K562 (cell line): ENCODE measurements around the gene TNIP1. TPM values are rescaled to one million over a fixed set of nuclear protein-coding genes. Genes with fewer than 3 reads are reported as not detected.

Experiments
- C11orf30 ChIP-seq: fragments of 450-650 bp; IDR thresholded peaks from 2 replicates; pipeline ENCODE4 v1.6.1; 2016; ENCODE audit warnings: low read depth, mild to moderate bottlenecking
- CEBPB ChIP-seq: fragments of 450-650 bp; IDR thresholded peaks from 2 replicates; pipeline ENCODE4 v1.6.1; 2016; ENCODE audit warnings: missing genetic modification characterization, missing compliant biosample characterization
- CEBPZ ChIP-seq: fragments of 150-350 bp; IDR thresholded peaks from 2 replicates; pipeline ENCODE4 v1.6.1; 2014; ENCODE audit warnings: low read depth, mild to moderate bottlenecking, low read length, borderline replicate concordance
- GATA2 ChIP-seq: sonication (generic); formaldehyde crosslinking; IDR thresholded peaks from 2 replicates; pipeline ENCODE4 v1.4.0; 2020; ENCODE audit warnings: mild to moderate bottlenecking, missing genetic modification reagents
- KLF10 ChIP-seq: fragments of 250-450 bp; sonication (Bioruptor Pico); IDR thresholded peaks from 2 replicates; pipeline ENCODE4 v1.6.1; 2021; ENCODE audit warnings: matching md5 sums
- MAZ ChIP-seq, 2 experiments: fragments of 450-650 bp in 1 of 2; sonication (generic) in 1 of 2; formaldehyde crosslinking; IDR thresholded peaks in 1 of 2; conservative IDR thresholded peaks in 1 of 2; 2 replicates each; pipeline versions ENCODE4 v1.4.0 to v1.5.0; 2020; ENCODE audit warnings: mild to moderate bottlenecking in 1 of 2, missing genetic modification reagents in 1 of 2
- NFIX ChIP-seq: fragments of 250-450 bp; sonication (Bioruptor Pico); IDR thresholded peaks from 2 replicates; pipeline ENCODE4 v1.4.0; 2020; ENCODE audit warnings: low read depth, mild to moderate bottlenecking, moderate library complexity
- PTBP1 ChIP-seq: fragments of 200-400 bp; formaldehyde crosslinking; IDR thresholded peaks from 2 replicates; pipeline ENCODE4 v1.6.1; 2017; ENCODE audit warnings: low read depth, low read length
- RAD21 ChIP-seq, 2 experiments: fragments of 250-450 bp in 1 of 2; fragments of 450-650 bp in 1 of 2; sonication (Bioruptor Pico) in 1 of 2; formaldehyde crosslinking in 1 of 2; IDR thresholded peaks in 1 of 2; conservative IDR thresholded peaks in 1 of 2; 2 replicates each; pipeline versions ENCODE4 v1.4.0 to v1.8.0; 2020 to 2022; ENCODE audit warnings: mild to moderate bottlenecking in 2 of 2, moderate library complexity in 1 of 2
- RBM15 ChIP-seq: fragments of 200-400 bp; formaldehyde crosslinking; IDR thresholded peaks from 2 replicates; pipeline ENCODE4 v1.6.1; 2018; ENCODE audit warnings: mild to moderate bottlenecking, low read length, moderate library complexity; ENCODE audit not compliant: insufficient read depth
- TCF3 ChIP-seq: sonication (generic); formaldehyde crosslinking; IDR thresholded peaks from 2 replicates; pipeline ENCODE4 v1.4.0; 2020; ENCODE audit warnings: mild to moderate bottlenecking, missing genetic modification reagents
- THRA ChIP-seq: fragments of 450-650 bp; IDR thresholded peaks from 2 replicates; pipeline ENCODE4 v1.6.1; 2017; ENCODE audit warnings: mild to moderate bottlenecking, moderate library complexity
- TRIM24 ChIP-seq, 2 experiments: fragments of 450-650 bp; IDR thresholded peaks; 2 replicates each; pipeline ENCODE4 v1.6.1; 2016
- TSC22D4 ChIP-seq: fragments of 450-650 bp; IDR thresholded peaks from 2 replicates; pipeline ENCODE4 v1.6.1; 2016; ENCODE audit warnings: missing genetic modification characterization, missing biosample characterization, control low read depth
- ZNF395 ChIP-seq: fragments of 200-800 bp; sonication (Bioruptor generic); IDR thresholded peaks from 2 replicates; pipeline ENCODE4 v1.6.1; 2017; ENCODE audit warnings: missing genetic modification characterization, missing compliant biosample characterization
- polyA plus RNA-seq, 8 experiments: library from polyadenylated mRNA; depleted of rRNA in 4 of 8; stranded (reverse) in 5 of 8; unstranded in 3 of 8; fragments of >200 nt; fragmentation: Nextera tagmentation in 2 of 8; fragmentation: Illumina TruSeq in 1 of 8; extraction: Ambion mirVana in 2 of 8; extraction: Trizol in 1 of 8; gene quantifications; 2 replicates each; pipeline versions ENCODE4 v1.2.1 to v1.2.3, GENCODE V29; 2011 to 2014; ENCODE audit warnings: inconsistent platforms in 1 of 8, missing spikeins in 1 of 8
- total RNA-seq, 7 experiments: library from RNA; depleted of rRNA in 6 of 7; stranded (reverse); fragments of >200 nt in 6 of 7; fragmentation: Illumina TruSeq in 2 of 7; extraction: Trizol in 2 of 7; gene quantifications; 2 replicates each; pipeline versions ENCODE4 v1.2.1 to v1.2.3, GENCODE V29; 2011 to 2021; ENCODE audit warnings: low replicate concordance in 1 of 7
- TF ChIP-seq, protein P1 (sequence below): fragments of 200-800 bp; sonication (Bioruptor generic); IDR thresholded peaks from 2 replicates; pipeline ENCODE4 v1.6.1; 2016; ENCODE audit warnings: missing genetic modification characterization, missing compliant biosample characterization

Gene TNIP1
- total and polyA plus RNA-seq, 9 of the 15 experiments (the other 6 are each of a cell fraction or from before 2014, with no cell fraction given) = 0.46 to 41.0 (median 24.6) TPM

GRCh38 chr5:151107738-151108520 is 27.1 kb upstream of the TNIP1 start (continued):
- TF ChIP-seq RAD21 (CRISPR knock-in tag; conservative IDR thresholded peaks at IDR 0.05 in 1 of 2, IDR thresholded peaks at IDR 0.05 in 1 of 2) (no peak), C11orf30 (no peak), TSC22D4 (tag) (peak; percentile 57; the same call in 1 of the 2 replicates), RBM15 (no peak), KLF10 (CRISPR knock-in tag) (no peak), TCF3 (CRISPR knock-in tag) (no peak), ZNF395 (CRISPR knock-in tag) (no peak), CEBPB (no peak), TRIM24 (IDR thresholded peaks at IDR 0.05) (no peak), THRA (no peak), MAZ (CRISPR knock-in tag; conservative IDR thresholded peaks at IDR 0.05 in 1 of 2, IDR thresholded peaks at IDR 0.05 in 1 of 2) (no peak), CEBPZ (no peak), PTBP1 (no peak), NFIX (CRISPR knock-in tag) (no peak), GATA2 (CRISPR knock-in tag) (no peak)
- TF ChIP-seq, protein P1, sequence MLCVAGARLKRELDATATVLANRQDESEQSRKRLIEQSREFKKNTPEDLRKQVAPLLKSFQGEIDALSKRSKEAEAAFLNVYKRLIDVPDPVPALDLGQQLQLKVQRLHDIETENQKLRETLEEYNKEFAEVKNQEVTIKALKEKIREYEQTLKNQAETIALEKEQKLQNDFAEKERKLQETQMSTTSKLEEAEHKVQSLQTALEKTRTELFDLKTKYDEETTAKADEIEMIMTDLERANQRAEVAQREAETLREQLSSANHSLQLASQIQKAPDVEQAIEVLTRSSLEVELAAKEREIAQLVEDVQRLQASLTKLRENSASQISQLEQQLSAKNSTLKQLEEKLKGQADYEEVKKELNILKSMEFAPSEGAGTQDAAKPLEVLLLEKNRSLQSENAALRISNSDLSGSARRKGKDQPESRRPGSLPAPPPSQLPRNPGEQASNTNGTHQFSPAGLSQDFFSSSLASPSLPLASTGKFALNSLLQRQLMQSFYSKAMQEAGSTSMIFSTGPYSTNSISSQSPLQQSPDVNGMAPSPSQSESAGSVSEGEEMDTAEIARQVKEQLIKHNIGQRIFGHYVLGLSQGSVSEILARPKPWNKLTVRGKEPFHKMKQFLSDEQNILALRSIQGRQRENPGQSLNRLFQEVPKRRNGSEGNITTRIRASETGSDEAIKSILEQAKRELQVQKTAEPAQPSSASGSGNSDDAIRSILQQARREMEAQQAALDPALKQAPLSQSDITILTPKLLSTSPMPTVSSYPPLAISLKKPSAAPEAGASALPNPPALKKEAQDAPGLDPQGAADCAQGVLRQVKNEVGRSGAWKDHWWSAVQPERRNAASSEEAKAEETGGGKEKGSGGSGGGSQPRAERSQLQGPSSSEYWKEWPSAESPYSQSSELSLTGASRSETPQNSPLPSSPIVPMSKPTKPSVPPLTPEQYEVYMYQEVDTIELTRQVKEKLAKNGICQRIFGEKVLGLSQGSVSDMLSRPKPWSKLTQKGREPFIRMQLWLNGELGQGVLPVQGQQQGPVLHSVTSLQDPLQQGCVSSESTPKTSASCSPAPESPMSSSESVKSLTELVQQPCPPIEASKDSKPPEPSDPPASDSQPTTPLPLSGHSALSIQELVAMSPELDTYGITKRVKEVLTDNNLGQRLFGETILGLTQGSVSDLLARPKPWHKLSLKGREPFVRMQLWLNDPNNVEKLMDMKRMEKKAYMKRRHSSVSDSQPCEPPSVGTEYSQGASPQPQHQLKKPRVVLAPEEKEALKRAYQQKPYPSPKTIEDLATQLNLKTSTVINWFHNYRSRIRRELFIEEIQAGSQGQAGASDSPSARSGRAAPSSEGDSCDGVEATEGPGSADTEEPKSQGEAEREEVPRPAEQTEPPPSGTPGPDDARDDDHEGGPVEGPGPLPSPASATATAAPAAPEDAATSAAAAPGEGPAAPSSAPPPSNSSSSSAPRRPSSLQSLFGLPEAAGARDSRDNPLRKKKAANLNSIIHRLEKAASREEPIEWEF (CRISPR knock-in tag) = no peak
